Activated CD4-positive, alpha-beta memory T cell treated with anti-CD3 and anti-CD28 coated beads, Interleukin-2, amount 10 ng/mL, durations not matched to agents 7 days and 5 days (primary cell): ENCODE measurements around the gene ARMC12. TPM values are rescaled to one million over a fixed set of nuclear protein-coding genes. Genes with fewer than 3 reads are reported as not detected.
A peak's percentile ranks its signal among the peaks of the same experiment; 100 is the strongest.
"Not testable (repeated sequence)": the region's sequence is repeated elsewhere in the genome, so short reads cannot be mapped to it uniquely, and the experiment has no call there.

ENCODE experiments used
- CTCF ChIA-PET: fragments of 350-600 bp; sonication (Branson Sonifier 250); formaldehyde crosslinking; loops from one replicate; lab custom pipeline; 2021; ENCODE audit warnings: antibody characterized with exemption, inconsistent platforms; lab: Charles Lee
- POLR2A ChIA-PET: fragments of 350-600 bp; sonication (Branson Sonifier 250); formaldehyde crosslinking; loops from one replicate; lab custom pipeline; 2021; ENCODE audit warnings: antibody characterized with exemption; lab: Charles Lee
- DNase-seq: peaks from one replicate; pipeline ENCODE4 v3.0.0-alpha.2; 2020
- H3K27ac Mint-ChIP-seq: one replicate; pipeline ENCODE4 v1.8.0; 2021; ENCODE audit warnings: mild to moderate bottlenecking, mixed read lengths
- H3K27me3 Mint-ChIP-seq: one replicate; pipeline ENCODE4 v1.8.0; 2021; ENCODE audit warnings: mixed read lengths
- H3K36me3 Mint-ChIP-seq: one replicate; pipeline ENCODE4 v1.8.0; 2021; ENCODE audit warnings: low read depth, mixed read lengths
- H3K4me1 Mint-ChIP-seq: one replicate; pipeline ENCODE4 v1.8.0; 2021; ENCODE audit warnings: mixed read lengths
- H3K4me3 Mint-ChIP-seq: one replicate; pipeline ENCODE4 v1.8.0; 2021; ENCODE audit warnings: mild to moderate bottlenecking, mixed read lengths
- H3K9me3 Mint-ChIP-seq: one replicate; pipeline ENCODE4 v1.8.0; 2021; ENCODE audit warnings: mixed read lengths
- total RNA-seq, 2 experiments: library from RNA; stranded (reverse); gene quantifications; one replicate each; pipeline ENCODE4 v1.2.3, GENCODE V29; 2021

ARMC12 gene
- total RNA-seq, 2 experiments from 2014 or later: 0.40 to 1.3 TPM

- Mint-ChIP-seq H3K36me3 (no peaks in the 10 kb centered on the region), H3K27me3 (no peaks in the 10 kb centered on the region), H3K27ac (peak overlapping the region; percentile 94), H3K9me3 (no peaks in the 10 kb centered on the region), H3K4me1 (peaks cover 77% of the 10 kb centered on the region), H3K4me3 (peak overlapping the region; percentile 83)
- CTCF ChIA-PET: no interaction called here
- no peak for DNase-seq
- POLR2A ChIA-PET: interaction anchor here (0.6 to 3.6 kb wide), 9 partner anchors 9 to 428 kb away, joined by 3 to 36 read pairs (median 6); partner anchors contain the start of genes FKBP5 and PPARD
These were observed 6.0 kb upstream of the ARMC12 start for GRCh38 chr6:35730745-35731413.

DNA sequence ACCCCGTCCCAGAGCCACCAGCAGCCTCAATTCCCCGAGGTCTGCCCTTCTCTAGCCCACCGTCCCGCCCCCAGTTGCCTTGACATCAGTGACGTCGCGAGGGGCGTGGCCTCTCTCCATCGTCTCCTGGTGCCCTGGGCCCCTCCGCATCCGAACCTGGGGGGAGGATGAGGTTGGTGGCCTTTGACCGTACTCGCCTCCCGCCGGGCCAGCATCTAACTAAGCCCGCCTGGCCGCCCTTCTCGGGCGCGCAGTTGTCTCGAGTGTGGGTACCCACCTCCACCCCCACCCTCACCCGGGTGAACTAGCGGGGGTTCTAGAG, 5.5 kb upstream of the ARMC12 start:
- H3K36me3 Mint-ChIP-seq: no peaks in the 10 kb centered on the region
- H3K27me3 Mint-ChIP-seq: no peaks in the 10 kb centered on the region
- no peaks in the 10 kb centered on the region for H3K9me3 Mint-ChIP-seq
- ChIA-PET POLR2A (interaction anchor here (0.6 to 3.6 kb wide), 12 partner anchors 9 to 429 kb away, joined by 3 to 36 read pairs (median 5); partner anchors contain the start of genes FKBP5 and PPARD), CTCF (no interaction called here)
- peak overlapping the region; percentile 83 for H3K4me3 Mint-ChIP-seq
- peak; percentile 95 for DNase-seq
- peak overlapping the region; percentile 94 for H3K27ac Mint-ChIP-seq
- H3K4me1 Mint-ChIP-seq: peaks cover 77% of the 10 kb centered on the region

- Mint-ChIP-seq H3K4me3 (peak overlapping the region; percentile 83), H3K36me3 (no peaks in the 10 kb centered on the region), H3K27ac (peak overlapping the region; percentile 94), H3K27me3 (no peaks in the 10 kb centered on the region), H3K4me1 (peaks cover 72% of the 10 kb centered on the region), H3K9me3 (no peaks in the 10 kb centered on the region)
- peak; percentile 95 for DNase-seq
- ChIA-PET CTCF (interaction anchor here (0.6 to 2.8 kb wide), 5 partner anchors 51 to 210 kb away, joined by 3 to 20 read pairs (median 3); no protein-coding TSS in a partner anchor), POLR2A (interaction anchor here (0.6 to 3.6 kb wide), 18 partner anchors 10 to 1993 kb away, joined by 3 to 36 read pairs (median 4); partner anchors contain the start of genes DEF6, FKBP5 and PPARD)
These were observed 4.9 kb upstream of the ARMC12 start for GRCh38 chr6:35731736-35732532.

DNA sequence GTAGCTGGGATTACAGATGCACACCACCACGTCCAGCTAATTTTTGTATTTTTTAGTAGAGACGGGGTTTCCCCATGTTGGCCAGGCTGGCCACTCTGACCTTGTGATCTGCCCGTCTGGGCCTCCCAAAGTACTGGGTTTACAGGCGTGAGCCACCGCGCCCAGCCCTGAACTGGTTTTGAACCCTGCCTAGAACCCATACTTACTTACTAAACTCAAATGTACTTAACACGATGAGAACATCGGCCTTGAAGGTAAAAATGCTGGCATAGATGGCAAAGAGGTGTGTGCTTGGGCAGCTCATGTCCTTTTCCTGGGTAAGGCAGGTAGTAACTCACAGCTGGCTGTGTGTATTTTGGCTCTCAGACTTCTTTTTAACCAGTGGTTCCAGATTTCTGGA, 3.2 kb upstream of the ARMC12 start:
- H3K27me3 Mint-ChIP-seq: no peaks in the 10 kb centered on the region
- no peak overlapping the region for H3K27ac Mint-ChIP-seq
- ChIA-PET POLR2A (interaction anchor here (0.6 to 3.6 kb wide), 4 partner anchors 16 to 59 kb away, joined by 3 to 36 read pairs (median 9); partner anchors contain the start of gene FKBP5), CTCF (interaction anchor here (0.8 to 2.8 kb wide), 11 partner anchors 17 to 165 kb away, joined by 3 to 20 read pairs (median 4); no protein-coding TSS in a partner anchor)
- no peak overlapping the region for H3K4me3 Mint-ChIP-seq
- DNase-seq: no peak
- H3K9me3 Mint-ChIP-seq: no peaks in the 10 kb centered on the region
- H3K4me1 Mint-ChIP-seq: peaks cover 63% of the 10 kb centered on the region
- H3K36me3 Mint-ChIP-seq: no peaks in the 10 kb centered on the region

DNA sequence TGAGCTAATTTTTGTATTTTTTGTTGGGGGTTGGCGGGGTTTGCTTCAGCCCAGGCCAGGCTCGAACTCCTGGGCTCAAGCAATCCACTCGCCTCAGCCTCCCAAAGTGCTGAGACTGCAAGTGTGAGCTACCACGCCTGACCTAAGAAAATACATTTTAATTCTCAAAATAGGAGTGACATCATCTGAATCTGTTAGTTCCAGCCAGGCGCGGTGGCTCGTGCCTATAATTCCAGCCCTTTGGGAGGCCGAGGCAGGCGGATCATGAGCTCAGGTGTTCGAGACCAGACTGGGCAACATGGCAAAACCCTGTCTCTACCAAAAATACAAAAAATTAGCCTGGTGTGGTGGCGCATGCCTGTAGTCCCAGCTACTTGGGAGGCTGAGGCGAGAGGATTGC, 2.5 kb upstream of the ARMC12 start:
- not testable (repeated sequence) for H3K36me3 Mint-ChIP-seq, H3K4me3 Mint-ChIP-seq, DNase-seq, H3K9me3 Mint-ChIP-seq, H3K27ac Mint-ChIP-seq, H3K27me3 Mint-ChIP-seq
- ChIA-PET CTCF (interaction anchor here (0.7 to 2.8 kb wide), 12 partner anchors 17 to 170 kb away, joined by 3 to 20 read pairs (median 4); no protein-coding TSS in a partner anchor), POLR2A (interaction anchor here (0.7 to 3.6 kb wide), 5 partner anchors 17 to 91 kb away, joined by 3 to 36 read pairs (median 3); partner anchors contain the start of gene FKBP5)
- H3K4me1 Mint-ChIP-seq: peaks cover 56% of the 10 kb centered on the region

DNA sequence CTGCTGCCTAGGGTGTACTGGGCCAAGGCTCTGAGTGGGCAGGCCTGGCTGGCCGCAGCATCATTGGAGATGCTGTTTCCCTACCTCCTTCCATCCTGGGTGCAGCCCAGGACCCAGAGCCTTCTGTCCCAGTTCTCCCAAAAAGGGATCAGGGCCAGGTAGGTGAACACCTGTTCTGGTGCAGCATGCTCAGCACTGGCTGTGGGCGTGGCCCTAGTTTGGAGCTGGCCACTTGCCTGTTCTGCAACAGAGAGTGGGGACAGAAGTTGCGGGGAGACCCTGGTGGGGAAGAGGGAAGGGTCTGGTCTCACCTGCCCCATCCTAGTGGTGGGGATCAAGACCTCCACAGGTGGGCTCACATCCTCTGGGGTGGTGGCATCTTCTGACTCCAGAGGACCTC, 1.4 kb upstream of the ARMC12 start:
- DNase-seq: no peak
- CTCF ChIA-PET: interaction anchor here (1.1 to 5.2 kb wide), 25 partner anchors 10 to 476 kb away, joined by 3 to 90 read pairs (median 11); partner anchors contain the start of genes FKBP5 and ZNF76
- Mint-ChIP-seq H3K27ac (no peak overlapping the region), H3K4me3 (no peak overlapping the region), H3K36me3 (no peaks in the 10 kb centered on the region), H3K9me3 (no peaks in the 10 kb centered on the region), H3K4me1 (peaks cover 45% of the 10 kb centered on the region), H3K27me3 (no peaks in the 10 kb centered on the region)
- POLR2A ChIA-PET: interaction anchor here (1.3 to 1.8 kb wide), 3 partner anchors 48 to 154 kb away, joined by 3 to 9 read pairs (median 5); no protein-coding TSS in a partner anchor

DNA sequence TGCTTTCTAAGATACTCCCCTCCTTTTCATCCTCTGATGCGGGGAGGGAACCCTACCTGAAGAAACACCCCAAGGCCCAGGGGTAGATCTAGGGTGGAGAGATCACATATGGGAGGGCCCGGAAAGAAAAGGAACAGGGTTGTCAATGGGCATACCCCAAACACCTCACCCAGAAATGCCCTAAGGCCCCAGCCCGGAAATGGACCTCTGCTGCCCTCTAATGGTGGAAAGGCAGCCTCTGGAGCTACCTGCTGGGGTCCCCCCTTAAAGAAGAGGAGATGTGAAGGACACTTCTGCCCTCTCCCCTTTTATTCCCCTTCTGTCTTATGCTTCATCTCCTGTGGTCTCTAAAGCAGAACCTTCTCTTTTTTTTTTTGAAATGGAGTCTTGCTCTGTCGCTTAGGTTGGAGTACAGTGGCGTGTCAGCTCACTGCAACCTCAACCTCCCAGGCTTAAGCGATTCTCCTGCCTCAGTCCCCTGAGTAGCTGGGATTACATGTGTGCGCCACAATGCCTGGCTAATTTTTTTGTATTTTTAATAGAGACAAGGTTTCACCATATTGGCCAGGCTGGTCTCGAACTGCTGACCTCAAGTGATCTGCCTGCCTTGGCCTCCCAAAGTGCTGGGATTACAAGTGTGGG, 458 bp upstream of the ARMC12 start:
- ChIA-PET POLR2A (interaction anchor here (0.7 to 1.8 kb wide), 5 partner anchors 9 to 214 kb away, joined by 3 to 9 read pairs (median 5); no protein-coding TSS in a partner anchor), CTCF (interaction anchor here (0.7 to 5.2 kb wide), 57 partner anchors 9 to 477 kb away, joined by 3 to 90 read pairs (median 5); partner anchors contain the start of genes DEF6, FKBP5 and ZNF76)
- Mint-ChIP-seq H3K4me1 (peaks cover 37% of the 10 kb centered on the region), H3K27me3 (no peaks in the 10 kb centered on the region), H3K9me3 (no peaks in the 10 kb centered on the region), H3K27ac (no peak overlapping the region), H3K4me3 (no peak overlapping the region), H3K36me3 (no peaks in the 10 kb centered on the region)
- DNase-seq: peak; percentile 85

- ChIA-PET POLR2A (interaction anchor here (1.5 to 1.8 kb wide), 2 partner anchors 10 to 153 kb away, joined by 5 to 6 read pairs; no protein-coding TSS in a partner anchor), CTCF (interaction anchor here (0.6 to 5.2 kb wide), 42 partner anchors 9 to 393 kb away, joined by 3 to 90 read pairs (median 6); no protein-coding TSS in a partner anchor)
- Mint-ChIP-seq H3K4me3 (no peak overlapping the region), H3K27me3 (no peaks in the 10 kb centered on the region), H3K4me1 (peaks cover 28% of the 10 kb centered on the region), H3K36me3 (no peaks in the 10 kb centered on the region), H3K9me3 (no peaks in the 10 kb centered on the region), H3K27ac (no peak overlapping the region)
- no peak for DNase-seq
These were observed 780 bp downstream of the ARMC12 start for GRCh38 chr6:35737413-35738211.

DNA sequence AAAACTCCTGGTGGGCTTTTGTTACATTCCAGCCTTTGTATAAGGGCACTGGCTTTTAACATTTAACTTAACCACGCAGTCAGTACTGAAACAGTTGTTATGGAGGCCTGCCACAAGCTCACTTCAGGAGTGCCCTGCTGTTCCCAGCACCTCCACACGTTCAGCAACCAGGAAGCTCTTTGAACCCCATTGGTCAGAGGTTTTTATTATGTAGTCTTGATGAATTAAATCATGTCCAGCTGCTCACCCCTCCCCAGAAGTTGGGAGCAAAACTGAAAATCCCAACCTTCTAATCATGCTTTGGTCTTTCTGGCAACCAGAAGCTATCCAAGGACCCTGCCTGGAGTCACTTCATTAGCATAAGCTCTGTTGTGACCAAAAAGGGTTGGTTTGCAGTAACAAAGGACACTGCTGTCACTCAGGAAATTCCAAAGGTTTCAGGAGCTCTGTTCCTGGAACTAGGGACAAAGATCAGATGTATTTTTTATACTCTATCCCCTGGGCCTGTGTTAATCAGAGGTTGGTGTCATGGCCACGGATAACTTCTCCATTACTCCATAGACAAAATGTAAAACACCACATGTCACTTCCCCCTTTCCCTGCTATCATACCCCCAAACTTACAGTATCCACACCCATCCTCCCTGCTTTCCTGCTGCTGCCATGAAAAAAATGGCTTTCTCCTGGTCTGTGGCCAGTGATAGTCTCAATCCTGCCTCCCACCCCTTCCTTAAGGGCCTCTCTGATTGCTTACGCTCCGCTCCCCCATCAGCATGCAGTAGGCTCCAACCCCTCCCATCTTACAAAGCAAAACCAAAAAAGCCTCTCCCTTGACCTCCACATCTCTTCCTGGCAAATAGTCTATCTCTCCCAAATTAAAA, 3.1 kb downstream of the ARMC12 start:
- ChIA-PET POLR2A (interaction anchor here (0.7 kb wide), 1 partner anchor 217 kb away, joined by 3 read pairs; no protein-coding TSS in a partner anchor), CTCF (interaction anchor here (0.7 to 5.2 kb wide), 7 partner anchors 59 to 375 kb away, joined by 3 to 90 read pairs (median 7); no protein-coding TSS in a partner anchor)
- Mint-ChIP-seq H3K4me1 (peaks cover 14% of the 10 kb centered on the region), H3K27me3 (no peaks in the 10 kb centered on the region), H3K4me3 (no peak overlapping the region), H3K9me3 (no peaks in the 10 kb centered on the region), H3K36me3 (no peaks in the 10 kb centered on the region), H3K27ac (no peak overlapping the region)
- DNase-seq: no peak

- Mint-ChIP-seq H3K36me3 (no peaks in the 10 kb centered on the region), H3K4me3 (no peak overlapping the region), H3K4me1 (no peaks in the 10 kb centered on the region), H3K9me3 (peaks cover 6% of the 10 kb centered on the region), H3K27me3 (no peaks in the 10 kb centered on the region), H3K27ac (peak overlapping the region; percentile 7)
- no peak for DNase-seq
- ChIA-PET CTCF (interaction anchor here (0.5 kb wide), 1 partner anchor 1539 kb away, joined by 4 read pairs; no protein-coding TSS in a partner anchor), POLR2A (interaction anchor here (1.2 kb wide), 1 partner anchor 56 kb away, joined by 3 read pairs; no protein-coding TSS in a partner anchor)
These were observed 6.0 kb downstream of the ARMC12 start for GRCh38 chr6:35742842-35743241.
